B cell (primary cell): ENCODE results near the gene RRP15. TPM values are rescaled to one million over a fixed set of nuclear protein-coding genes. Genes with fewer than 3 reads are reported as not detected.

Experiments
- ATAC-seq: fragments of 200-7000 bp; cut with Tn5 transposase; one replicate; pipeline ENCODE4 v1.10.0; 2021; ENCODE audit warnings: low read depth, mild to moderate bottlenecking, moderate number of reproducible peaks, moderate library complexity
- CTCF ChIA-PET: fragments of 350-600 bp; sonication (Branson Sonifier 250); formaldehyde crosslinking; loops from one replicate; lab custom pipeline; 2021; ENCODE audit warnings: antibody characterized with exemption, inconsistent platforms; lab: Charles Lee
- POLR2A ChIA-PET: fragments of 350-600 bp; sonication (Branson Sonifier 250); formaldehyde crosslinking; loops from one replicate; lab custom pipeline; 2021; ENCODE audit warnings: antibody characterized with exemption; lab: Charles Lee
- DNase-seq: peaks from one replicate; pipeline ENCODE4 v3.0.0; 2013
- H2AFZ ChIP-seq: 2 replicates; pipeline ENCODE4 v1.6.1; 2012; ENCODE audit warnings: mild to moderate bottlenecking, low read depth, low read length; ENCODE audit not compliant: insufficient read depth, poor library complexity, severe bottlenecking
- H3K27ac ChIP-seq, 2 donors: 1 replicate in 1 of 2; 2 replicates in 1 of 2; pipeline ENCODE4 v1.5.1; 2012 to 2013; ENCODE audit warnings: low read length in 2 of 2, mild to moderate bottlenecking in 2 of 2, moderate library complexity in 1 of 2
- H3K27me3 ChIP-seq, 4 experiments: fragments of 200-600 bp in 1 of 4; sonication (generic) in 1 of 4; replicated peaks in 1 of 4; 1 replicate in 2 of 4; 2 replicates in 2 of 4; pipeline versions ENCODE4 v1.6.1 to v1.7.0; 2013 to 2016; ENCODE audit warnings: low read length in 3 of 4, mild to moderate bottlenecking in 2 of 4, mixed read lengths in 1 of 4, moderate library complexity in 1 of 4; ENCODE audit not compliant: insufficient read depth in 4 of 4, control insufficient read depth in 3 of 4; ENCODE audit errors: control extremely low read depth in 1 of 4
- H3K36me3 ChIP-seq, 2 experiments: replicated peaks in 1 of 2; 1 replicate in 1 of 2; 2 replicates in 1 of 2; pipeline versions ENCODE4 v1.6.1 to v1.7.1; 2013; ENCODE audit warnings: low read length in 1 of 2; ENCODE audit not compliant: insufficient read depth in 2 of 2, control insufficient read depth in 1 of 2; ENCODE audit errors: control extremely low read depth in 1 of 2, extremely low read depth in 1 of 2
- H3K4me1 ChIP-seq, 2 donors: fragments of 200-600 bp in 1 of 2; sonication (generic) in 1 of 2; 1 replicate in 1 of 2; 2 replicates in 1 of 2; pipeline versions ENCODE4 v1.5.1 to v1.6.1; 2013 to 2017; ENCODE audit warnings: low read length in 2 of 2; ENCODE audit not compliant: control insufficient read depth in 2 of 2, insufficient read depth in 2 of 2
- H3K4me2 ChIP-seq: replicated peaks from 2 replicates; pipeline ENCODE3; 2012; ENCODE audit warnings: mild to moderate bottlenecking, low read depth, low read length; ENCODE audit not compliant: poor library complexity, severe bottlenecking
- H3K4me3 ChIP-seq, 5 experiments: fragments of 200-600 bp in 1 of 5; sonication (generic) in 1 of 5; 1 replicate in 3 of 5; 2 replicates in 2 of 5; pipeline versions ENCODE4 v1.5.1 to v1.7.0; 2011 to 2016; ENCODE audit warnings: low read length in 4 of 5, mild to moderate bottlenecking in 4 of 5, low read depth in 2 of 5, control low read depth in 1 of 5, moderate library complexity in 1 of 5; ENCODE audit not compliant: insufficient read depth in 1 of 5; ENCODE audit errors: control extremely low read depth in 1 of 5, extremely low read depth in 1 of 5
- H3K79me2 ChIP-seq: fragments of 200-600 bp; sonication (generic); one replicate; pipeline ENCODE4 v1.6.0; 2016; ENCODE audit warnings: low read length; ENCODE audit not compliant: control insufficient read depth, insufficient read depth
- H3K9ac ChIP-seq: fragments of 200-600 bp; sonication (generic); 2 replicates; pipeline ENCODE4 v1.6.1; 2017; ENCODE audit warnings: mild to moderate bottlenecking, low read length, moderate library complexity
- H3K9me3 ChIP-seq, 3 donors: one replicate each; pipeline versions ENCODE4 v1.6.1 to v1.7.1; 2013; ENCODE audit warnings: low read length in 2 of 3; ENCODE audit not compliant: control insufficient read depth in 2 of 3, insufficient read depth in 1 of 3; ENCODE audit errors: control extremely low read depth in 1 of 3
- H4K20me1 ChIP-seq: 2 replicates; pipeline ENCODE4 v1.6.0; 2012; ENCODE audit warnings: mild to moderate bottlenecking, low read length; ENCODE audit not compliant: insufficient read depth, control insufficient read depth, poor library complexity, severe bottlenecking
- H3K27ac Mint-ChIP-seq: one replicate; pipeline ENCODE4 v1.8.0; 2021; ENCODE audit warnings: mixed read lengths
- H3K27me3 Mint-ChIP-seq: one replicate; pipeline ENCODE4 v1.8.0; 2021; ENCODE audit warnings: mixed read lengths
- H3K4me1 Mint-ChIP-seq: one replicate; pipeline ENCODE4 v1.8.0; 2021; ENCODE audit warnings: mixed read lengths
- H3K4me3 Mint-ChIP-seq: one replicate; pipeline ENCODE4 v1.8.0; 2021; ENCODE audit warnings: mixed read lengths
- H3K9me3 Mint-ChIP-seq: one replicate; pipeline ENCODE4 v1.8.0; 2022; ENCODE audit warnings: mixed read lengths; ENCODE audit not compliant: insufficient read depth
- EZH2 ChIP-seq: IDR thresholded peaks from 2 replicates; pipeline ENCODE4 v1.6.1; 2012; ENCODE audit warnings: borderline replicate concordance, low read depth, mild to moderate bottlenecking, moderate library complexity, low read length; ENCODE audit not compliant: insufficient read depth, poor library complexity, severe bottlenecking
- WGBS: methylation state at CpG from one replicate; pipeline ENCODE4 v1.1.5; 2013; ENCODE audit warnings: missing lambda C conversion rate; ENCODE audit not compliant: insufficient coverage; 5-methylcytosine and 5-hydroxymethylcytosine counted together
- intact Hi-C: fragments of 100-400 bp; cut with micrococcal nuclease; formaldehyde crosslinking; loops from one replicate; pipeline ENCODE4 v1.10.0; 2022
- polyA plus RNA-seq: library from polyadenylated mRNA; depleted of rRNA; stranded (reverse); fragments of >200 nt; gene quantifications from 2 replicates; pipeline ENCODE4 v1.2.3, GENCODE V29; 2012
- total RNA-seq, 2 donors: library from RNA; stranded (reverse); fragments of 120-200 nt in 1 of 2; gene quantifications; 1 replicate in 1 of 2; 2 replicates in 1 of 2; pipeline versions ENCODE4 v1.2.3 to v1.2.4, GENCODE V29; 2013 to 2022
- TF ChIP-seq, protein P1 (sequence below): fragments of 200-600 bp; IDR thresholded peaks from one replicate; pipeline ENCODE4 v1.8.0; 2022; ENCODE audit warnings: antibody characterized with exemption, mild to moderate bottlenecking

Gene RRP15
- total and polyA plus RNA-seq, 2 donors (not counting 1 experiment from before 2014, with no cell fraction given): 1.3 to 20.2 TPM

DNA sequence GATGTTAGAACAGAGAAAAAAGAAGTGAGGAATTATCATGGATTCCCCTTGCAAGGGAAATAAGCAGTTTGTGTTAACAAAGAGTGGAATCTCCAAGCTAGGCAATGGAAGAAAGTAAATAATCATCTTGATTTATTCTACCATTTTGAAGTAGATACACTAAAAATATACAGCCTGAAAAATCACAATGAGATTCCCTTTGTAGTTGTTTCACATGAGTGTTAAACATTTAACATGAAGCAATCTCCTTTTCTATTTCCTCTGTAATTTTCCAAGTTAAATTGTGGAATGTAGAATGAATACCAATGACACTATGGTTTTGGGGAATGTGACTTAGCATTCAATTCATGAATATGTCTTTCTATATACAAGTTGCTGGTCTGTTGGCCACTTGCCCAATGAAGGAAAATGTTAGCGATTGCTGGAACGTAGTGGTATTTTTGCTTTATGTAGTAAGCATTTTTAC lies 65.7 kb downstream of the RRP15 start:
- Mint-ChIP-seq H3K4me1 (peaks cover 51% of the 10 kb centered on the region), H3K27ac (peak overlapping the region; percentile 70), H3K27me3 (no peaks in the 10 kb centered on the region), H3K4me3 (peak overlapping the region; percentile 75), H3K9me3 (no peaks in the 10 kb centered on the region)
- Histone ChIP-seq H2AFZ (peak overlapping the region; percentile 16), H3K9me3 (no peaks in the 10 kb centered on the region), H3K4me1 (peaks cover 33 to 34% of the 10 kb centered on the region in 2 donors), H3K4me3 (peak overlapping the region; percentile 30 to 65 (median 48)), H3K4me2 (peak overlapping the region; percentile 72), H4K20me1 (no peaks in the 10 kb centered on the region), H3K36me3 (no peaks in the 10 kb centered on the region), H3K9ac (peak overlapping the region; percentile 59), H3K27ac (peak overlapping the region; percentile 62 to 75), H3K79me2 (no peaks in the 10 kb centered on the region), H3K27me3 (no peaks in the 10 kb centered on the region)
- no CpG with 5 or more reads among the region's 2 CpGs for WGBS
- ChIA-PET POLR2A (no interaction called here), CTCF (interaction anchor here (0.8 to 1.1 kb wide), 2 partner anchors 13 to 16 kb away, joined by 3 to 4 read pairs; no protein-coding TSS in a partner anchor)
- ATAC-seq (no peak), DNase-seq (no peak)
- TF ChIP-seq EZH2: no peak
- TF ChIP-seq, protein P1, sequence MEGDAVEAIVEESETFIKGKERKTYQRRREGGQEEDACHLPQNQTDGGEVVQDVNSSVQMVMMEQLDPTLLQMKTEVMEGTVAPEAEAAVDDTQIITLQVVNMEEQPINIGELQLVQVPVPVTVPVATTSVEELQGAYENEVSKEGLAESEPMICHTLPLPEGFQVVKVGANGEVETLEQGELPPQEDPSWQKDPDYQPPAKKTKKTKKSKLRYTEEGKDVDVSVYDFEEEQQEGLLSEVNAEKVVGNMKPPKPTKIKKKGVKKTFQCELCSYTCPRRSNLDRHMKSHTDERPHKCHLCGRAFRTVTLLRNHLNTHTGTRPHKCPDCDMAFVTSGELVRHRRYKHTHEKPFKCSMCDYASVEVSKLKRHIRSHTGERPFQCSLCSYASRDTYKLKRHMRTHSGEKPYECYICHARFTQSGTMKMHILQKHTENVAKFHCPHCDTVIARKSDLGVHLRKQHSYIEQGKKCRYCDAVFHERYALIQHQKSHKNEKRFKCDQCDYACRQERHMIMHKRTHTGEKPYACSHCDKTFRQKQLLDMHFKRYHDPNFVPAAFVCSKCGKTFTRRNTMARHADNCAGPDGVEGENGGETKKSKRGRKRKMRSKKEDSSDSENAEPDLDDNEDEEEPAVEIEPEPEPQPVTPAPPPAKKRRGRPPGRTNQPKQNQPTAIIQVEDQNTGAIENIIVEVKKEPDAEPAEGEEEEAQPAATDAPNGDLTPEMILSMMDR: no peak
- intact Hi-C loops: loop anchor here (1.0 to 2.0 kb wide), 2 partner anchors 12 to 20 kb away; no protein-coding TSS in a partner anchor

DNA sequence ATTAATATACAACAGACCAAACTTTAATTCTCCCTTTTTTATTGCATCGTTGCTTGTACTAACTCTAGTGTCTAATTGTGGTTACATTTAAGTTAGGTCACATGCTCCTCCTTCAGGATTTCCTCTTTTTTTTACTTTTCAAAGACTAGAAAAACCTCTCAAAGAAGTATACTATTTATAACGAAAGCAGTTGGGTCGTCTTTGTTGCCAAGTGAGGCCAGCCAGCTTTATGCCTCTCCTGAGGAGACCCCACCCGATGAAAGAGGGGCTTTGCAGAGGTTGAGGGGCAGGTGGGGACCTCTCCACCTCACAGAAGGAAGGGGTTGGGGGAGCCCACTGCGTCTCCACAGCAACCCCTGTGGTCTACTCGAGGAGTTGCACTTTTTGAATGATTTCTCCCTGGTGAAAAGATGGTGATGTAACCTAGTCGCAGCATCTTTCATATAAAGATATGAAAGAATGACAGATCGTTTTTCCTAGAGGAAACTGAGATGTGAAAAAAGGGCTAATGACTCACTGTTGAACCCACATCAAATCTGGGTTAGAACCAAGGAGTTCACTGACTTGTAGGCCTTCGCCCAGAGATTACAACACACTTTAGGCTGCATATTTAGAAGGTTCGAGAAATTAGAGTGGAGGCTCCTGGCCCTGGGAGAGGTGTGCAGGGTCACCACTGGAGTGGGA lies 66.4 kb downstream of the RRP15 start:
- ATAC-seq (peak; percentile 75), DNase-seq (peak; percentile 74)
- Histone ChIP-seq H3K4me1 (peaks cover 31 to 33% of the 10 kb centered on the region in 2 donors), H2AFZ (peak overlapping the region; percentile 72), H4K20me1 (no peaks in the 10 kb centered on the region), H3K4me3 (peak overlapping the region; percentile 30 to 65 (median 48)), H3K79me2 (no peaks in the 10 kb centered on the region), H3K36me3 (no peaks in the 10 kb centered on the region), H3K27me3 (no peaks in the 10 kb centered on the region), H3K27ac (peak overlapping the region; percentile 62 to 75), H3K4me2 (peak overlapping the region; percentile 72), H3K9ac (peak overlapping the region; percentile 59), H3K9me3 (no peaks in the 10 kb centered on the region)
- no peaks in the 10 kb centered on the region for H3K27me3 Mint-ChIP-seq
- WGBS: 0% methylated on average over 4 of the region's 10 CpGs
- H3K4me3 Mint-ChIP-seq: peak overlapping the region; percentile 75
- H3K27ac Mint-ChIP-seq: peak overlapping the region; percentile 70
- ChIA-PET CTCF (interaction anchor here (1.1 kb wide), 1 partner anchor 15 kb away, joined by 4 read pairs; no protein-coding TSS in a partner anchor), POLR2A (interaction anchor here (0.7 kb wide), 1 partner anchor 1696 kb away, joined by 5 read pairs; no protein-coding TSS in a partner anchor)
- TF ChIP-seq, protein P1: peak; percentile 74
- TF ChIP-seq EZH2: no peak
- intact Hi-C loops: loop anchor here (1.0 to 2.0 kb wide), 2 partner anchors 12 to 21 kb away; no protein-coding TSS in a partner anchor
- peaks cover 48% of the 10 kb centered on the region for H3K4me1 Mint-ChIP-seq
- H3K9me3 Mint-ChIP-seq: no peaks in the 10 kb centered on the region
